CD4-positive, CD25-positive, alpha-beta regulatory T cell (primary cell): ENCODE measurements around the gene SHC1. TPM values are rescaled to one million over a fixed set of nuclear protein-coding genes. Genes with fewer than 3 reads are reported as not detected.

Experiments used
- polyA plus RNA-seq, 4 donors: library from polyadenylated mRNA; unstranded; fragments of 300-500 nt; fragmentation: Illumina TruSeq; gene quantifications; one replicate each; pipeline ENCODE4 v1.2.3, GENCODE V29; 2021
- total RNA-seq: library from RNA; stranded (reverse); gene quantifications from one replicate; pipeline ENCODE4 v1.2.3, GENCODE V29; 2022

The SHC1 gene
- total and polyA plus RNA-seq, 5 donors from 2014 or later, result 27.0 to 71.3 (median 31.6) TPM

Other genes starting within 250 kb of the SHC1 start
- 0.30 TPM for gene KCNN3, start 100.5 kb downstream of the SHC1 start, total RNA-seq
- not detected for gene KCNN3, start 100.5 kb downstream of the SHC1 start, polyA plus RNA-seq
- gene PMVK, start 34.0 kb downstream of the SHC1 start, total RNA-seq, result 19.1 TPM
- gene PMVK, start 34.0 kb downstream of the SHC1 start, polyA plus RNA-seq, result 10 to 100 TPM; 49.3 to 76.9 (median 65.5) TPM
- 774 TPM for gene PBXIP1, start 14.6 kb downstream of the SHC1 start, total RNA-seq
- gene PBXIP1, start 14.6 kb downstream of the SHC1 start, polyA plus RNA-seq, result 100 to 1,000 TPM; 349 to 464 (median 399) TPM
- gene PYGO2, start 9.0 kb downstream of the SHC1 start, total RNA-seq, result 41.9 TPM
- gene PYGO2, start 9.0 kb downstream of the SHC1 start, polyA plus RNA-seq, result 10 to 100 TPM; 30.2 to 47.3 (median 46.9) TPM
- gene CKS1B, start 3.9 kb upstream of the SHC1 start, total RNA-seq, result 8.5 TPM
- 10 to 100 TPM; 51.3 to 60.0 (median 56.4) TPM for gene CKS1B, start 3.9 kb upstream of the SHC1 start, polyA plus RNA-seq
- gene FLAD1, start 12.6 kb upstream of the SHC1 start, total RNA-seq, result 39.1 TPM
- 10 to 100 TPM; 41.0 to 60.3 (median 44.0) TPM for gene FLAD1, start 12.6 kb upstream of the SHC1 start, polyA plus RNA-seq
- gene LENEP, start 22.8 kb upstream of the SHC1 start, total RNA-seq, result not detected
- gene LENEP, start 22.8 kb upstream of the SHC1 start, polyA plus RNA-seq, result not detected
- 68.0 TPM for gene ZBTB7B, start 32.1 kb upstream of the SHC1 start, total RNA-seq
- gene ZBTB7B, start 32.1 kb upstream of the SHC1 start, polyA plus RNA-seq, result 1 to 10 TPM; 3.7 to 6.5 (median 5.3) TPM
- 1.4 TPM for gene DCST2, start 63.0 kb upstream of the SHC1 start, total RNA-seq
- gene DCST2, start 63.0 kb upstream of the SHC1 start, polyA plus RNA-seq, result not detected
- 0.32 TPM for gene DCST1, start 63.1 kb upstream of the SHC1 start, total RNA-seq
- gene DCST1, start 63.1 kb upstream of the SHC1 start, polyA plus RNA-seq, result not detected
- gene ADAM15, start 80.6 kb upstream of the SHC1 start, total RNA-seq, result 31.5 TPM
- gene ADAM15, start 80.6 kb upstream of the SHC1 start, polyA plus RNA-seq, result 10 to 100 TPM in 3 of 4 donors, 1 to 10 TPM in 1; 9.8 to 24.7 (median 17.2) TPM
- gene EFNA4, start 93.0 kb upstream of the SHC1 start, total RNA-seq, result 6.1 TPM
- gene EFNA4, start 93.0 kb upstream of the SHC1 start, polyA plus RNA-seq, result 1 to 10 TPM; 2.5 to 5.9 (median 4.2) TPM
- gene EFNA3, start 108.1 kb upstream of the SHC1 start, total RNA-seq, result 0.52 TPM
- gene EFNA3, start 108.1 kb upstream of the SHC1 start, polyA plus RNA-seq, result 1 to 10 TPM in 1 of 4 donors, under 1 TPM in 3; 0.42 to 1.2 (median 0.69) TPM
- 0.30 TPM for gene EFNA1, start 157.1 kb upstream of the SHC1 start, total RNA-seq
- 1 to 10 TPM; 1.4 to 6.8 (median 3.3) TPM for gene EFNA1, start 157.1 kb upstream of the SHC1 start, polyA plus RNA-seq
- gene SLC50A1, start 165.1 kb upstream of the SHC1 start, total RNA-seq, result 24.1 TPM
- gene SLC50A1, start 165.1 kb upstream of the SHC1 start, polyA plus RNA-seq, result 10 to 100 TPM; 45.1 to 59.3 (median 46.0) TPM
- gene DPM3, start 169.8 kb upstream of the SHC1 start, total RNA-seq, result 28.1 TPM
- gene DPM3, start 169.8 kb upstream of the SHC1 start, polyA plus RNA-seq, result 100 to 1,000 TPM in 3 of 4 donors, 10 to 100 TPM in 1; 98.3 to 116 (median 101) TPM
- gene KRTCAP2, start 202.6 kb upstream of the SHC1 start, total RNA-seq, result 122 TPM
- gene KRTCAP2, start 202.6 kb upstream of the SHC1 start, polyA plus RNA-seq, result 100 to 1,000 TPM; 468 to 537 (median 507) TPM
- 6.1 TPM for gene TRIM46, start 203.1 kb upstream of the SHC1 start, total RNA-seq
- 1 to 10 TPM in 2 of 4 donors, under 1 TPM in 2; 0.44 to 1.6 (median 0.78) TPM for gene TRIM46, start 203.1 kb upstream of the SHC1 start, polyA plus RNA-seq
- 18.4 TPM for gene THBS3, start 237.2 kb upstream of the SHC1 start, total RNA-seq
- gene THBS3, start 237.2 kb upstream of the SHC1 start, polyA plus RNA-seq, result 1 to 10 TPM; 2.7 to 4.1 (median 3.7) TPM
- gene MTX1, start 237.9 kb upstream of the SHC1 start, total RNA-seq, result 18.4 TPM
- gene MTX1, start 237.9 kb upstream of the SHC1 start, polyA plus RNA-seq, result 10 to 100 TPM; 44.3 to 52.2 (median 49.0) TPM